Heart right ventricle (tissue), 16 donors: ENCODE results near the gene ADCY4. TPM values are rescaled to one million over a fixed set of nuclear protein-coding genes. Genes with fewer than 3 reads are reported as not detected.

Experiments
- ATAC-seq, 8 donors: fragments of 200-7000 bp; cut with Tn5 transposase; one replicate each; pipeline ENCODE4 v1.9.1; 2020; ENCODE audit warnings: mild to moderate bottlenecking in 8 of 8, moderate library complexity in 8 of 8, moderate number of reproducible peaks in 1 of 8
- DNase-seq, 2 donors: peaks; one replicate each; pipeline ENCODE4 v3.0.0-alpha.2; 2020
- H3K27ac ChIP-seq, 10 donors: fragments of 200-600 bp; sonication (generic) in 2 of 10; one replicate each; pipeline versions ENCODE4 v1.5.0 to v1.8.0; 2020 to 2022; ENCODE audit warnings: mild to moderate bottlenecking in 3 of 10
- H3K27me3 ChIP-seq, 7 donors: fragments of 200-600 bp; one replicate each; pipeline ENCODE4 v1.8.0; 2021 to 2022; ENCODE audit warnings: mild to moderate bottlenecking in 2 of 7
- H3K36me3 ChIP-seq, 9 donors: fragments of 200-600 bp; sonication (generic) in 1 of 9; one replicate each; pipeline versions ENCODE4 v1.5.0 to v1.8.0; 2020 to 2022; ENCODE audit warnings: mild to moderate bottlenecking in 2 of 9
- H3K4me1 ChIP-seq, 9 donors: fragments of 200-600 bp; sonication (generic) in 1 of 9; one replicate each; pipeline versions ENCODE4 v1.5.0 to v1.8.0; 2020 to 2022; ENCODE audit warnings: mild to moderate bottlenecking in 4 of 9
- H3K4me3 ChIP-seq, 10 donors: fragments of 200-600 bp; sonication (generic) in 2 of 10; one replicate each; pipeline versions ENCODE4 v1.5.0 to v1.8.0; 2020 to 2022; ENCODE audit warnings: mild to moderate bottlenecking in 7 of 10, moderate library complexity in 2 of 10
- H3K9me3 ChIP-seq, 11 donors: fragments of 200-600 bp in 10 of 11; sonication (generic) in 2 of 11; one replicate each; pipeline versions ENCODE4 v1.5.0 to v1.8.0; 2013 to 2022; ENCODE audit warnings: mild to moderate bottlenecking in 2 of 11, control low read depth in 1 of 11, moderate library complexity in 1 of 11
- WGBS, 2 donors: extraction: QIAGEN DNeasy Blood & Tissue Kit; methylation state at CpG; one replicate each; pipeline ENCODE4 v1.1.7; 2013; ENCODE audit warnings: inconsistent platforms in 1 of 2; 5-methylcytosine and 5-hydroxymethylcytosine counted together
- intact Hi-C, 10 donors: fragments of 100-400 bp; cut with DNase I; formaldehyde crosslinking; loops; one replicate each; pipeline versions ENCODE4 v1.11.1 to v1.14.2; 2022
- polyA plus RNA-seq, 2 donors: library from polyadenylated mRNA; stranded (reverse); fragments of 200-250 nt; gene quantifications; one replicate each; pipeline ENCODE4 v1.2.3, GENCODE V29; 2013
- total RNA-seq, 10 donors: library from RNA; stranded (reverse); fragmentation: NEBNext Ultra II Directional in 3 of 10; extraction: Animal tissue kit (Norgen Biotek cat#: 25700) in 3 of 10; gene quantifications; one replicate each; pipeline versions ENCODE4 v1.2.1 to v1.2.4, GENCODE V29; 2021 to 2023
- TF ChIP-seq, protein P1 (sequence below), 9 donors: fragments of 200-600 bp; sonication (generic) in 2 of 9; IDR thresholded peaks; one replicate each; pipeline versions ENCODE4 v1.5.0 to v1.8.0; 2021 to 2022; ENCODE audit warnings: antibody characterized with exemption in 9 of 9, mild to moderate bottlenecking in 5 of 9, moderate library complexity in 1 of 9
- donor health status: Arrhythmogenic right ventricular cardiomyopathy.
- donor health status: ischemic (EF 13 %, LVEDD 7.1; RV severe dilation, severe dysfunction).
- donor health status: healthy with polysubstance abuse.
- donor health status: DM: no; HTN: yes; CAD: no.
- donor health status: DM: no; HTN: no; CAD: no.
- donor health status: ischemic (EF 25% LVEDD 6.9; RV normal size, moderate dysfunction).
- donor health status: ischemic (EF 25% LVEDD 5.7; RV mildly dilated, moderate dysfunction).
- donor health status: healthy.
- donor health status: DM: yes; HTN: yes; CAD: no.
- donor health status: Ischemic cardiomyopathy.
- donor health status: ischemic (EF 35%, LVEDD 5.7; RV mildly dilated, moderate dysfunction).
- donor health status: nonischemic (EF 11% LVEDD 7.7; RV severe dilation, severe dysfunction).
- donor health status: DM: yes; HTN: yes; CAD: no.
- donor health status: PGD.
- donor health status: ischemic (EF 29% LVEDD 5.4; RV normal size, mild dysfunction).
- donor health status: nonischemic (EF 23%, LVEDD 6.1; RV moderate dilation, normal function).

ADCY4 gene
- total and polyA plus RNA-seq, 12 donors = 17.4 to 104 (median 23.4) TPM

DNA sequence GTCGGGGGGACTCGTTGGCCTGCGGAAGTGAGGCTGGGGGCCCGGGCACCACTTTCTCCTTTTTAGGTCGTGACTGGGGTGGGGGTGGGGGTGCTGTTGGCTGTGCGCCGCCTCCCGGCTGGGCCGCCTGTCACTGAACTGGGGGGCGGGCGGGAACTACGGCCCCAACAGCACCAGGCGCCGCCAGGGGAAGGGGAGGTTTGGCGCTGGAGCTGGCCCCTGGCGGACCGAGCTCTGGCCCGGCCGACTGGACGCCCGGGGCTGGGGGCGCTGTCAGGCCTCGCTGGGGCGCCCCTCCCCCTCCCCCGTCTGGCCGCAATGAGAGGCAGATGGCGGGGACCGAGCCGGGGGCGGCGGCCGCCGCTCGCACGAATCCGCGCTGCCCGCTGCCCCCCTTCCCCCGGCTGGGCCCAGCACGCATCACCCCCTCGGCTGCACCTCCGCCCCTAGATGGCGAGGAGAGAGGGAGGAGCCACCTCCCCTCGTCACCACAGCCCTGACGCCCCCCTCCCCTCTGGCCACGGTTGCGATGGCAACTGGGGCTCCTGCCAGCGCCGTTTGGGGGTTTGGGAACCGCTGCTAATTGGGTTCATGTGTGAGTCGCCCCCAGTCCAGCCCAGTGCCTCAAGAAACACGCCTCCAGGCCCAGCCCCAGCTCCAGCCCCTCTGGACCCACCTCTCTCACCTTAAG, 33.8 kb upstream of the ADCY4 start:
- H3K27ac ChIP-seq = peak overlapping the region; percentile 78 to 96 (median 89)
- peak overlapping the region; percentile 28 to 64 (median 57) for H3K4me3 ChIP-seq
- H3K4me1 ChIP-seq = peaks cover 0 to 73% (median 25%) of the 10 kb centered on the region in 9 donors
- H3K9me3 ChIP-seq = no peaks in the 10 kb centered on the region
- peak in 1 of 8 donors; percentile 14 for ATAC-seq
- peaks cover 0 to 52% (median 9%) of the 10 kb centered on the region in 7 donors for H3K27me3 ChIP-seq
- WGBS, 2 donors = 6 to 17% methylated on average over 36 to 51 of the region's 52 CpGs
- H3K36me3 ChIP-seq = peaks cover 0 to 13% (median 0%) of the 10 kb centered on the region in 9 donors
- peak; percentile 43 to 63 for DNase-seq
- TF ChIP-seq, protein P1, sequence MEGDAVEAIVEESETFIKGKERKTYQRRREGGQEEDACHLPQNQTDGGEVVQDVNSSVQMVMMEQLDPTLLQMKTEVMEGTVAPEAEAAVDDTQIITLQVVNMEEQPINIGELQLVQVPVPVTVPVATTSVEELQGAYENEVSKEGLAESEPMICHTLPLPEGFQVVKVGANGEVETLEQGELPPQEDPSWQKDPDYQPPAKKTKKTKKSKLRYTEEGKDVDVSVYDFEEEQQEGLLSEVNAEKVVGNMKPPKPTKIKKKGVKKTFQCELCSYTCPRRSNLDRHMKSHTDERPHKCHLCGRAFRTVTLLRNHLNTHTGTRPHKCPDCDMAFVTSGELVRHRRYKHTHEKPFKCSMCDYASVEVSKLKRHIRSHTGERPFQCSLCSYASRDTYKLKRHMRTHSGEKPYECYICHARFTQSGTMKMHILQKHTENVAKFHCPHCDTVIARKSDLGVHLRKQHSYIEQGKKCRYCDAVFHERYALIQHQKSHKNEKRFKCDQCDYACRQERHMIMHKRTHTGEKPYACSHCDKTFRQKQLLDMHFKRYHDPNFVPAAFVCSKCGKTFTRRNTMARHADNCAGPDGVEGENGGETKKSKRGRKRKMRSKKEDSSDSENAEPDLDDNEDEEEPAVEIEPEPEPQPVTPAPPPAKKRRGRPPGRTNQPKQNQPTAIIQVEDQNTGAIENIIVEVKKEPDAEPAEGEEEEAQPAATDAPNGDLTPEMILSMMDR (IDR thresholded peaks at IDR 0.05) = peak in 1 of 9 donors; percentile 11
- intact Hi-C loops = loop anchor here in 3 of 10 donors (5.0 to 10.0 kb wide), 3 partner anchors 44 to 66 kb away; no protein-coding TSS in a partner anchor

GRCh38 chr14:24368212-24368561, 33.3 kb upstream of the ADCY4 start:
- TF ChIP-seq, protein P1 (IDR thresholded peaks at IDR 0.05) = no peak
- peak overlapping the region; percentile 78 to 96 (median 89) for H3K27ac ChIP-seq
- H3K27me3 ChIP-seq = peaks cover 0 to 56% (median 9%) of the 10 kb centered on the region in 7 donors
- DNase-seq (no peak), ATAC-seq (no peak)
- peaks cover 0 to 73% (median 25%) of the 10 kb centered on the region in 9 donors for H3K4me1 ChIP-seq
- no peaks in the 10 kb centered on the region for H3K9me3 ChIP-seq
- peaks cover 0 to 8% (median 0%) of the 10 kb centered on the region in 9 donors for H3K36me3 ChIP-seq
- peak overlapping the region; percentile 28 to 64 (median 57) for H3K4me3 ChIP-seq
- intact Hi-C loops = loop anchor here in 3 of 10 donors (5.0 to 10.0 kb wide), 3 partner anchors 44 to 67 kb away; no protein-coding TSS in a partner anchor
- WGBS, 2 donors = 0 to 9% methylated on average over 15 of the region's 15 CpGs

DNA sequence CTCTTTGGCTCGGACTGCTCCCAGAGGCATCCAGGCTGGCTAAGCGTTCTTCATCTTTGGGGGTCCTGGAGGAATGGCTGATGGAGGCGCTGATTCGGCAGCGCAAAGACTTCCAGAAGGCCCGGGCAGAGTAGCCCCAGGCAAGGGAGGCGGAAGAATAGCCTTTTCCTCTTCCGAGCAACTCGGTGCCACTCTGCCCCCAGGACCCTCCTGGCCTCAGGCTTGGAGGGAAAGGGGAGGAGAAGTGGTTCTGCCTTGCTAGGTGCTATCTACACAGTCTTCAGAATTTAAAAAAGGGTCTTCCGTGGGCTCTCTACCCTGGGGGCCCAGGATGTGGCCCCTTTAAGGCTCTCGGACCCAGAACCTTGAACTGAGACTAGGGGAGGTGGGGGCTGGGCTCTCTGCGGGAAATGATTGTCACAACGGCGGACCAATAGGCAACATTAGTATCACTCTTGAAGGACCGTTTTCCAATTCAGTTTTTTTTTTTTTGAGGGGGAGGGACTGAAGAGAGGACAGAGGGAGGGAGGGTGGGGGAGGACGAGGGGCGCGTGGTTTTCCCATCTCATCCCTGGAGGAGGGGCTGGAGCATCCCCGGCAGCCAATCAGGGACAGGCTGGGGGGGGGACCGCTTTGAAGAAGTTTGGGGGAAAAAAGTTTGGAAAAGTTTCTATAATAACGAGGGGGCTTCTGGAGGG, 32.8 kb upstream of the ADCY4 start, which contains the start of gene NFATC4:
Gene NFATC4 (plus strand): TSS at position 671 of the 698 bp plus-strand sequence. CDS start 157 bp downstream, outside the sequence.
- DNase-seq (peak; percentile 72 to 89), ATAC-seq (peak; percentile 27 to 56 (median 46))
- WGBS, 2 donors = 5 to 6% methylated on average over 21 of the region's 21 CpGs
- Histone ChIP-seq H3K4me3 (peak within 1 kb of the TSS; percentile 29 to 64 (median 57)), H3K27ac (peak within 1 kb of the TSS; percentile 83 to 96 (median 91)), H3K27me3 (peaks cover 0 to 56% (median 9%) of the 10 kb centered on the region in 7 donors), H3K4me1 (peaks cover 0 to 68% (median 25%) of the 10 kb centered on the region in 9 donors), H3K9me3 (no peaks in the 10 kb centered on the region), H3K36me3 (peaks cover 0 to 2% (median 0%) of the 10 kb centered on the region in 9 donors)
- TF ChIP-seq, protein P1 (IDR thresholded peaks at IDR 0.05) = no peak
- intact Hi-C loops = loop anchor here (2.0 to 10.0 kb wide), 7 partner anchors 31 to 67 kb away; partner anchors contain the start of genes ADCY4 (in 4 of the 10) and NYNRIN (in 4 of the 10)
